ENCODE measurements around the gene ABL2.
"Not testable (repeated sequence)": the region's sequence is repeated elsewhere in the genome, so short reads cannot be mapped to it uniquely, and the experiment has no call there.

ABL2 gene

GRCh38 chr1:179229214-179230140 lies at the start of gene ABL2:
Gene ABL2, minus strand, starts transcription at chr1:179229677. Its CDS starts 280 bp downstream, at chr1:179229397.
- DNase-seq, result no peak

- no peak for DNase-seq
Measured at GRCh38 chr1:179278920-179279319, 49.4 kb upstream of the ABL2 start.

GRCh38 chr1:179274424-179274823 lies 44.9 kb upstream of the ABL2 start:
- not testable (repeated sequence) for DNase-seq

- DNase-seq, result no peak
Measured at GRCh38 chr1:179269071-179269470, 39.6 kb upstream of the ABL2 start.

- no peak for DNase-seq
Measured at GRCh38 chr1:179264507-179264906, 35.0 kb upstream of the ABL2 start.

GRCh38 chr1:179263121-179263520 lies 33.6 kb upstream of the ABL2 start:
- DNase-seq, result no peak

GRCh38 chr1:179262183-179262582 lies 32.7 kb upstream of the ABL2 start:
- DNase-seq, result no peak

GRCh38 chr1:179253286-179253972 lies 24.0 kb upstream of the ABL2 start:
- DNase-seq, result no peak

- DNase-seq, result no peak
Measured at GRCh38 chr1:179252606-179253005, 23.1 kb upstream of the ABL2 start.

- DNase-seq, result peak; percentile 13
Measured at GRCh38 chr1:179251675-179252074, 22.2 kb upstream of the ABL2 start.

GRCh38 chr1:179247923-179248322 lies 18.4 kb upstream of the ABL2 start:
- no peak for DNase-seq

GRCh38 chr1:179245426-179245825 lies 15.9 kb upstream of the ABL2 start:
- DNase-seq, result not testable (repeated sequence)

- no peak for DNase-seq
Measured at GRCh38 chr1:179241530-179242097, 12.1 kb upstream of the ABL2 start.

GRCh38 chr1:179237222-179237621 lies 7.7 kb upstream of the ABL2 start:
- no peak for DNase-seq

GRCh38 chr1:179234863-179235262 lies 5.4 kb upstream of the ABL2 start:
- no peak for DNase-seq

GRCh38 chr1:179231923-179232322 lies 2.4 kb upstream of the ABL2 start:
- no peak for DNase-seq

- no peak for DNase-seq
Measured at GRCh38 chr1:179230721-179231120, 1.2 kb upstream of the ABL2 start.

GRCh38 chr1:179230251-179230650 lies 774 bp upstream of the ABL2 start:
- no peak for DNase-seq

GRCh38 chr1:179228783-179229213 lies 679 bp downstream of the ABL2 start:
- no peak for DNase-seq

GRCh38 chr1:179226738-179227137 lies 2.7 kb downstream of the ABL2 start:
- no peak for DNase-seq

GRCh38 chr1:179224466-179224865 lies 5.0 kb downstream of the ABL2 start:
- DNase-seq, result not testable (repeated sequence)

- not testable (repeated sequence) for DNase-seq
Measured at GRCh38 chr1:179221121-179221520, 8.4 kb downstream of the ABL2 start.

- DNase-seq, result no peak
Measured at GRCh38 chr1:179217943-179218507, 11.5 kb downstream of the ABL2 start.
